ENCODE data around the gene NR6A1.
"Not testable (repeated sequence)": the region's sequence is repeated elsewhere in the genome, so short reads cannot be mapped to it uniquely, and the experiment has no call there.

Gene NR6A1

GRCh38 chr9:124615840-124616239 lies 155.3 kb downstream of the NR6A1 start:
- not testable (repeated sequence) for DNase-seq (ENCODE audit: low read depth)

GRCh38 chr9:124615100-124615742 lies 155.9 kb downstream of the NR6A1 start:
- no peak for DNase-seq (ENCODE audit: low read depth)

DNA sequence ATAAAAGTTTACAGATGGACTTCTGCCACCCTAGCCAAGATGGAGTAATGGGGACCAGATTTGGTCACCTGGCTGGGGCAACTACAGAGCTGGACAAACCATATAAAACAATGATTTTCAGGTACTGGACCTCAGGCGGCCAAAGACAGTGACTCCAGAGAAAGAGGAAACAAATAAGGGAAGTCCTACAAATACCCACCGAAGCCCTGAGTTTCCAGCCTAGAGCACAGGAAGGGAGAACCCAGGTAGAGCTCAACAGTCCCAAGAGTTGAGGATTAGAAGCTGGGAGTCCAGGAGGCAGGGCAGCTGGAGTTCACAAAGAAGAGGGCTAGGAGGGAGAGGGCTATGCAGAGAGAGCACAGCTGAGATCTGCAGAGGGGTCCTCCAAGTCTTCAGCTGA lies 157.3 kb downstream of the NR6A1 start:
- DNase-seq (ENCODE audit: low read depth), result no peak

DNA sequence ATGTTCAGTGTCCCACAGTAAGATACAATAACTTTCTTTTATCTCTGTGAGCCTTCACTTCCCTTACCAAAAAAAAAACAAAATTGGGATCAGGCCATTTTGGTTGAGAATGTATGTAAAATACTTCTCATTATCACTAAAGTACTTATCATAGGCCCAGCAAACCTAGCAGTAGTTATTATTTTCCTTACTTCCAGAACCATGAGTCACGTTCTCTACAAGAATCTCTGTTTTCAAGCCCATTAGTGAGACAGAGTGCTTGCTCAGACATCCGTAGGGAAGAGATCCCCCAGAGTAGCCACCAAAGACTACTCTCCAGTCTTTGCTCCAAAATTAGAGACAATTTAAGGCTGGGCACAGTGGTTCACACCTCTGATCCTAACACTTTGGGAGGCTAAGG lies 160.0 kb downstream of the NR6A1 start:
- no peak for DNase-seq (ENCODE audit: low read depth)

DNA sequence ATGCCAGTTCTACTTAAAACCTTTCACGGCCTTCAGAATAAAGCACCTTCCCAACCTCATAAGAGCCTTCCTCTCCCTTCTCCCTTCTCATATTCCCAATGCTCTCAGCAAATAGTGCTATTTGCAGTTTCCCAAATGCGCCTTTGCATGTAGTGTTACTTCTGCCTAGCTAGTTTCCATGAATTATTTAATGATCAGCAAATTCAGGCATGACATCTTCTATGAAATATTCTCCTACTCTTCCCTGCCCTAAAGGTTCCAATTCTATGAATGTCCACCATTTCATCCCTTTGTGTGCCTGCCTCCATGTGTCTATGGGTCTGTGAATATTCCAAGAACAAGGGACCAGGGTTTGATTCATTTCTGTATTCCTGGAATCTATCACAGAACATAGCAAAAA lies 165.1 kb downstream of the NR6A1 start:
- no peak for DNase-seq (ENCODE audit: low read depth)

- no peak for DNase-seq (ENCODE audit: low read depth)
Measured at GRCh38 chr9:124605258-124605657, 165.9 kb downstream of the NR6A1 start.

DNA sequence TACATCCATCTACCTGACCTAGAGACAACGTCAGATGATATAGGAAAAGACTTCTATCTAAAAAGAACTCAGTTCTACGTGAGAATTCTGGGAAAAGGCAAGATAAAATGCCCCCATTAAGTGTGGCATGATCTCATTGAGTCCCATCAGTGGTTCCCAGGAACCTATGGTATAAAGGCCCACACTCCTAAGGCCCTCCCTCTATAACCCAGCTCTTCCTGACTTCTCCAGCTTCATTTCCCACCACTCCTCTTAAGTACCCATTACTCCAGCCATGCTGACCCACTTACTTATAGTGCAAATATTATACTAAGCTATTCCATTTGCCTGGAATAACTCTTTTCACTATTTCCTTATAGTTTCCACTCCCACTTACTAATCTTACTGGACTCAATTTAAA lies 168.5 kb downstream of the NR6A1 start:
- no peak for DNase-seq (ENCODE audit: low read depth)

DNA sequence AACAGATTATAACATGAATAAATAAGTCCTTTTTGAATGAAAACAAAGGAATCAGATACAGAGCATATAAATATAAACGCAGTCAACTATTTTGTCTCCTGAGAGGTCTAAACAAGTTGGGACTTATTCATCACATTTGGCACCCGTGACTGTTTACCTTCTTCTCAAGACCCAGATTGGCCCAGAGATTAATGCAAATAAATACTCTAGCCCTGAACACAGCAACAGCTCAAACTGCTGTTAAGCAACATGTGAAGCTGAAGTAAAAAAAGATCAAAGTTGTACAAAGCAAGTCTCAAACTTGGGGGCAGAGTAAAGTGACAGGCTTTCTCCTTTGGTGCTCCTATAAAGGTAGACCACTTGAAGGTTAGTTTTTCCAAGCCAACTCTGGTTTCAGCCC lies 168.9 kb downstream of the NR6A1 start:
- no peak for DNase-seq (ENCODE audit: low read depth)

GRCh38 chr9:124600407-124600806 lies 170.7 kb downstream of the NR6A1 start:
- DNase-seq (ENCODE audit: low read depth), result no peak

GRCh38 chr9:124599121-124599795 lies 171.9 kb downstream of the NR6A1 start:
- DNase-seq (ENCODE audit: low read depth), result no peak

DNA sequence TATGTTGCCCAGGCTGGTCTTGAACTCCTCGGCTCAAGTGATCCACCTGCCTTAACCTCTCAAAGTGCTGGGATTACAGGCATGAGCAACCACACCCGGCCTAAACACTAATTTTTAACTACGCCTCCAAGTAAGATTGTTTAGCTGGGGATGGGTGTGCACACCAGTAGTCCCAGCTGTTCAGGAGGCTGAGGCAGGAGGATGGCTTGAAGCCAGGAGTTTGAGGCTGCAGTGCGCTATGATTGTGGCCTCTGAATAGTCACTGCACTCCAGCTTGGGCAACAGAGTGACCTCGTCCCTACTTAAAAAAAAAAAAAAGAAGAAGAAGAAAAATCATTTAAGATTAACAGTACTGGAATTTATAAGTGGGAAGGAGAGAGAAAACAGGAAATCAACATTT lies 173.1 kb downstream of the NR6A1 start:
- DNase-seq (ENCODE audit: low read depth), result no peak

GRCh38 chr9:124596172-124596839 lies 174.8 kb downstream of the NR6A1 start:
- no peak for DNase-seq (ENCODE audit: low read depth)

GRCh38 chr9:124595743-124596142 lies 175.4 kb downstream of the NR6A1 start:
- DNase-seq (ENCODE audit: low read depth), result no peak

DNA sequence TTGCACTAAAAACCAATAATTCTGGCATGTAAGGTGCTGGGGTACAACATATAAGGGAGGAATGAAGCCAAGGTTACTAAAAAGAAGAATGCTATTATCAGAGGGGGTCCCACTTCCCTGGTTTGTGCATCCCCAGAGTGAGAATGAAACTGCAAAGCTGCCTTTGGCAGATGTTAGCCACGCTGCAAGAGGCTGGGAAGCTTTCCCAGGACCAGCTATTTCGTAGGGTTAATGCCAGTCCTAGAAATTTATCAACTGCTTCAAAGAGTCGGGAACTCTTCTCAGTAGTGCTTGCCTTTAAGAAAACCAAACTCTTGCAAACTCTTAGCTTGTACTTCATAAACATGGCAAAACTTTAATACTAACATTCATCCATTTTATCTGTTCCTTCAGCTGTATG lies 176.4 kb downstream of the NR6A1 start:
- DNase-seq (ENCODE audit: low read depth), result no peak

GRCh38 chr9:124594225-124594624 lies 176.9 kb downstream of the NR6A1 start:
- no peak for DNase-seq (ENCODE audit: low read depth)

DNA sequence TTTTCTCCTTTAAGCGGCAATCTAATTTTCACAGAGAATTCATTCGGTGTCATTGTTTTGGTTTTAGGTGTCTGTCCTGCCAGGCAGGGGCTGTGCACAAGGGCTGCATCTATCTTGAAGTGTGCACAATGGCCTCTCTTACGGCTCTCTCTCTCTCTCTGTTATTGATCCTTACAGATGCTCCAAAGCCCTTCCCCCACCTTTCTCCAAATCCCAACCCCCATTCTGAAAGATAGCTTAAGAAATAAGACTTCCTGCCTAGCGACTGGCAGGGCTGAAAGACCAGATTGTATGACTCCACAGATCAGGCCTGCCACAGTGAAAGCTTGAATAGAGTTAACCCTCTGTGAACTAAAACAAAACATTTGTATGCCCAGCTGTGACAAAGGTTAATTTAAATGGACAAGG lies 177.5 kb downstream of the NR6A1 start:
- DNase-seq (ENCODE audit: low read depth), result no peak

DNA sequence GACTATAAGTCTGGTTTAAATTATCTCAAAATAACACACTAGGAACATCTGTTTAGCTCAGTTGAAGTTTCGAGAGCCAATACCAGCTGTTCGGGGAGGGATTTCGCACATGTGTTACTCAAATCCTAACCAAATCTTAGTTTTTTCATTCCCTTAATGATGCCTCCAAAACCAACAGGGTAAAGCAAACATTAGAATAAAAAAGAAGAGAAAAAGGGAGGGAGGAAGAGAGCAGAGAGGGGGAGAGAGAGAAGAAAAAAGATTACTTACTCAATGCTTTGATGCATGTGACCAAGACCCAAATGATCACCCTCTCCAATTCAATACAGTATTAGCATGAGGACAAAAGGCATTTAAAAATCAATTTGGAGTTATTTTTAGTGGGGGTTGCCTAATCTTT lies 177.9 kb downstream of the NR6A1 start:
- no peak for DNase-seq (ENCODE audit: low read depth)

- no peak for DNase-seq (ENCODE audit: low read depth)
Measured at GRCh38 chr9:124590889-124591641, 180.0 kb downstream of the NR6A1 start.

DNA sequence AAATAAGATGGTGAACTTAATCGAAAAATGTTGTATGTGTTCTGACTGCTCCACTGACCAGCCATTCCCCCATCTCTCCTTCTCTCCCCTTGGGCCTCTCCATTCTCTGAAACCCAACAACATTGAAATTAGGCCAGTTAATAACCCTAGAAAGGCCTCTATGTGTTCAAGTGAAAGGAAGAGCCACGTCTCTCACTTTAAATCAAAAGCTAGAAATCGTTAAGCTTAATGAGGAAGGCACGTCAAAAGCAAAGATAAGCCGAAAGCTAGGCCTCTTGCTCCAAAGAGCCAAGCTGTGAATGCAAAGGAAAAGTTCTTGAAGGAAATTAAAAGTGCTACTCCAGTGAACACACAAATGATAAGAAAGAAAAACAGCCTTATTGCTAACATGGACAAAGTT lies 186.5 kb downstream of the NR6A1 start:
- no peak for DNase-seq (ENCODE audit: low read depth)

DNA sequence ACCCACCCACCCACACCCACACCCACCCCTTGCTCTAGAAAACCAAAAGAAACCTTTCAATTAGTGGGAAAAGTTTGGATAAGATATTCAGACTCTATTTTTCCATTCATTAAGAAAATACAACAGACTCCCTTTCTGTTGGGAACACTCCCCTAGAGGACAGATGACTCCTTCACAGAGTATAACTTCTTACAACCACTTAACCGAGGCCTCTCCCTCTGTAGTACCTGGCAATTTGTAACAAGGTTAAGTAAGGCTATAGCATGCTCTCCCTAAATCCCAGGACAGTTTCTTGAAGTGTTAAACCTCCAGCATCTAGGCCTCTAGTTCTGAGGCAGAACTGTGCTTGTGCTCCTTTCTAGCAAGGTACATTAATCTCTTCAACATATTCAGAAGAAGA lies 188.0 kb downstream of the NR6A1 start:
- DNase-seq (ENCODE audit: low read depth), result no peak

DNA sequence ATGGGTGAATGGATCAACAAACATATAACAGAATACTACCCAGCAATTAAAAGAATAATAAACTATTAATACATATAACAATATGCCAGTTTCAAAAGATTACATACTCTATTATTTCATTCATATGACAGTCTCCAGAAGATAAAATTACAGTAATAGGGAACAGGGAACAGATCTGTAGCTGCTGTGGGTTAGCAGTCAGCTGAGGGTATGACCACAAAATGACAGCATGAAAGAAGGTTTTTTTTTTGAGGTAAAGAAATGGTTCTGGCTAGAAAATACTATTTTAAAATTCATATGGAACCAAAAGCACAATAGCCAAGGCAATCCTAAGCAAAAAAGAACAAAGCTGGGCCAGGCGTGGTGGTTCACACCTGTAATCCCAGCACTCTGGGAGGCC lies 190.9 kb downstream of the NR6A1 start:
- no peak for DNase-seq (ENCODE audit: low read depth)

DNA sequence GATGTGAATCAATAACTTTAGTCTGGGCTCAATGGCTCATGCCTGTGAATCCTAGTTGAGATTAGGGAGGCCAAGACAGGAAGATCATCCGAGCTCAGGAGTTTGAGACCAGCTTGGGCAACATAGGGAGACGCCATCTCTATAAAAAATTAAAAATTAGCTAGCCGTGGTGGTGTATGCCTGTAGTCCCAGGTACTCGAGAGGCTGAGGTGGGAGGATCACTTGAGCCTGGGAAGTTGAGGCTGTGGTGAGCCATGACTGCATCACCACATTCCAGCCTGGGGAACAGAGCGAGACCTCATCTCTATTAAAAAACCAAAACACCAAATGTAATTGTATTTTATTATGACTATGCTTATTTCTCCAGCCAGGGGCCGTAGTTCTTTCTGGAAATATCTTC lies 194.4 kb downstream of the NR6A1 start:
- no peak for DNase-seq (ENCODE audit: low read depth)
